ENCODE data around the gene EFCAB8. TPM values are rescaled to one million over a fixed set of nuclear protein-coding genes. Genes with fewer than 3 reads are reported as not detected.

Gene EFCAB8
- total RNA-seq, 1 experiment from 2014 or later: not detected

DNA sequence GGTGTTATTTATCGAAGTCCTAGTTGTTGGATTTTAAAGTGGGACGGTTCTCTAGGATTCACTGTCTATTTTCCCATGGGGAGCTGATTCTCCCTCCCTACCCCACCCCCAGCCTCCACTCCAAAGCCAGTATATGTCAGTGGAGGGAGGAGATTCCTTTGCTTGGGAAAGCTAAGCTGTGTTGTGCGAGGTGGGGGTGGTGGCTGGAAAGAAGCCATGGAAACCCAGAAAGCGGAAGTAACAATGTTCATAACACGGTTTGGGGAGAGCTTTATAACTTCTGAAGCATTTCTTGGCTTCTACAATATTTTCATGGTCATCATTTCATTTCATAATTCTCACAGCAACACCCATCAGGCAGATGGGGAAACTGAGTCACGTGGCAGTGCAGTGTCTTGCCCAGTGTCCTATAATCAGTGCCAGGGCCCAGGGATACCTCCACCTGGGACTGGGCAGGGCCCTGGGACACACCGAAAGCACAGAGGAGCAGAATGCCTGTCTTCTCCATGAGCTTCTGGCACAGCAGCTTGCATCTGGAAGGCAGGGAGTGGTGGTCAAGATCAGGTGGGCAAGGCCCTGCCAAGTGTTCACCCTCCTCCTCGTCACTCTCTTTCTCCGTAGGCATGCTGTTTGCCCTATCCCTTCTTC is 141.0 kb downstream of the EFCAB8 start:
- Histone ChIP-seq H3F3A (ENCODE audit: low read length, unreplicated experiment) (no peaks in the 10 kb centered on the region), H3K9me3 (ENCODE audit: low read length) (no peaks in the 10 kb centered on the region), H3K4me2 (ENCODE audit: low read length) (no peak overlapping the region), H3K79me2 (ENCODE audit: low read length) (no peaks in the 10 kb centered on the region), H3K4me1 (ENCODE audit: insufficient read depth, low read length) (no peaks in the 10 kb centered on the region), H3K27me3 (ENCODE audit: low read length) (peaks cover 19% of the 10 kb centered on the region; the same call in 1 of the 2 replicates), H3K36me3 (ENCODE audit: low read depth, low read length) (no peaks in the 10 kb centered on the region), H3K9ac (ENCODE audit: low read length) (no peak overlapping the region), H3K4me3 (ENCODE audit: low read length) (no peak overlapping the region), H3K27ac (ENCODE audit: low read length) (no peak overlapping the region), H3K9me2 (replicated peaks; ENCODE audit: low read length) (no peaks in the 10 kb centered on the region), H2AFZ (ENCODE audit: low read length) (no peak overlapping the region), H4K20me1 (ENCODE audit: low read length) (no peaks in the 10 kb centered on the region)
- CTCF ChIA-PET: no interaction called here
- DNase-seq (no peak), ATAC-seq (no peak)
- TF ChIP-seq CTCF (conservative IDR thresholded peaks at IDR 0.05; ENCODE audit: low read depth, low read length) (no peak), EZH2phosphoT487 (IDR thresholded peaks at IDR 0.05; ENCODE audit: borderline replicate concordance, low read length) (no peak), EZH2 (IDR thresholded peaks at IDR 0.05; ENCODE audit: low read length, unreplicated experiment) (no peak)
- BruUV-seq (replicated peaks): no TSS peak
- POLR2A ChIA-PET (ENCODE audit: unreplicated experiment): no interaction called here
- intact Hi-C loops (cut with micrococcal nuclease): no loop called here

DNA sequence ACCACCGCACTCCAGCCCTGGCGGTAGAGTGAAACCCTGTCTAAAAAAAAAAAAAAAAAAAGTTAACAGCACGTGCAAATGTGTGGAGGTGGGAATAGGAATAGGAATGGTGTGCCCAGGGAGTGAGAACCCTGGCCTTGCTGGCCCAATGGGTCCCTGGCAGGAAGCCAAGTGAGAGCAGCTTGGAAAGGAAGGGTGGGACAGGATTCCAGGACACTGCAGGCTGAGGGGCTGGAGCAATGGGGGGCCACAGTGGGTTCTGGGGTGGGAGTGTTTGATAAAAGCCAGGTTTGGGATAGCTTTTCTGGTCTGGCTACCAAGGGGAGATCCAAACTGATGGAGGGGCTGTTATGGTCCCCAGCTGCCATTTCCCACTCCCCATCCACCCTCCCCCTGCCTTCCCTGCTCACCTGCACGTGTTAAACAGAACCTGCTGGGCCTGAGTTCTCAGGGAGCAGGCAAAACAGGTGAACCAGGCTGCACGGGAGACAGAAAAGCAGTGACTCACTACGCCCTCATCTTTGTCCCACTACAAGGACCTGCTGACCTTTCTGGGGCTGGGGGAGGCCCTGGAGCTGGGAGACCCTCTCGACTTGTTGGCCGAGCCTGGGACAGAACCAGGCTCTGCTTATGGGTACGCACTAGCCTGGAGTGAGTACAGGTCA is 142.2 kb downstream of the EFCAB8 start:
- Histone ChIP-seq H3F3A (ENCODE audit: low read length, unreplicated experiment) (no peaks in the 10 kb centered on the region), H3K27me3 (ENCODE audit: low read length) (peaks cover 9% of the 10 kb centered on the region; the same call in 1 of the 2 replicates), H3K9me3 (ENCODE audit: low read length) (no peaks in the 10 kb centered on the region), H3K4me2 (ENCODE audit: low read length) (no peak overlapping the region), H3K9ac (ENCODE audit: low read length) (no peak overlapping the region), H3K4me1 (ENCODE audit: insufficient read depth, low read length) (no peaks in the 10 kb centered on the region), H4K20me1 (ENCODE audit: low read length) (no peaks in the 10 kb centered on the region), H3K9me2 (replicated peaks; ENCODE audit: low read length) (no peaks in the 10 kb centered on the region), H2AFZ (ENCODE audit: low read length) (no peak overlapping the region), H3K4me3 (ENCODE audit: low read length) (no peak overlapping the region), H3K79me2 (ENCODE audit: low read length) (no peaks in the 10 kb centered on the region), H3K36me3 (ENCODE audit: low read depth, low read length) (no peaks in the 10 kb centered on the region), H3K27ac (ENCODE audit: low read length) (no peak overlapping the region)
- no peak for ATAC-seq
- TF ChIP-seq EZH2 (IDR thresholded peaks at IDR 0.05; ENCODE audit: low read length, unreplicated experiment): no peak
- intact Hi-C loops (cut with micrococcal nuclease): no loop called here
- ChIA-PET POLR2A (ENCODE audit: unreplicated experiment) (no interaction called here), CTCF (no interaction called here)
- no peak for DNase-seq
- no TSS peak for BruUV-seq (replicated peaks)

DNA sequence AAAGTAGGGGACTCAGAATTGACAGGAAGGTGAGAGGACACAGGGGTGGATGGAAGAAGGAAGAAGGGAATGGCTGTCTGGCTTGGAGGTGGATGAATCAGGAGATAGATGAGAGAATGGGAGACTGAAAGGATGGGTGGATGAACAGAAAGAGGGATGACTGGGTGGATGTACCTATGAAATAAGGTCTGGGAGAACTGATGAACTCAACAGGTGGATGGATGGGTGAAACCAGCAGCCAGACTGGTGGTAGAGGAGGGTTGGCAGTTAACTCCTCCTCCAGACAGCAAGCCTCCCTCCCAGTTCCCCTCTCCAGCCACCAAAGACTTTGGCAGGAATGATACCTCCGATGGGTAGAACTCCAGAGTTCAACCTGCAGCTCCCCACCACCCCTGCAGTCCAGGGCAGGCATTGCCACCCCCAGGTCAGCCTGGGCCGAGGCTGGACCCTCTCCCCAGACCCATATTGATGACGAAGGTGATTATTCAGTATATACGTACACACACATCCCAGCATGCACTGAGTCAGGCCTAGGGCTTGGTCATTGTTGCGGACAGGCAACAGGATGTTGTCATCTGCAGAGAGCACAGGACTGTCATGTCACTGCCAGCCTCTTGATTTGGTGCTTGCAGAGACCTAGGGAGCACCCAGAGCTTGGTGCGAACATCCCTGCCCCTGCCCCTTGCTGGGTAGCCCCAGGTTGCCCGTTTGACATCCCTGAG is 143.5 kb downstream of the EFCAB8 start:
- no peak for ATAC-seq
- CTCF ChIA-PET: no interaction called here

More for the DNA sequence above, 143.5 kb downstream of the EFCAB8 start:
- DNase-seq: no peak
- Histone ChIP-seq H3K9ac (ENCODE audit: low read length) (no peak overlapping the region), H3K27me3 (ENCODE audit: low read length) (peaks cover under 1% of the 10 kb centered on the region; the same call in 1 of the 2 replicates), H3K36me3 (ENCODE audit: low read depth, low read length) (no peaks in the 10 kb centered on the region), H3K4me1 (ENCODE audit: insufficient read depth, low read length) (no peaks in the 10 kb centered on the region), H4K20me1 (ENCODE audit: low read length) (no peaks in the 10 kb centered on the region), H3K4me2 (ENCODE audit: low read length) (no peak overlapping the region), H3K79me2 (ENCODE audit: low read length) (no peaks in the 10 kb centered on the region), H3K9me2 (replicated peaks; ENCODE audit: low read length) (no peaks in the 10 kb centered on the region), H3K4me3 (ENCODE audit: low read length) (no peak overlapping the region), H3F3A (ENCODE audit: low read length, unreplicated experiment) (no peaks in the 10 kb centered on the region), H3K9me3 (ENCODE audit: low read length) (no peaks in the 10 kb centered on the region), H2AFZ (ENCODE audit: low read length) (no peak overlapping the region), H3K27ac (ENCODE audit: low read length) (no peak overlapping the region)
- BruUV-seq (replicated peaks): no TSS peak
- intact Hi-C loops (cut with micrococcal nuclease): no loop called here
- no peak for TF ChIP-seq EZH2 (IDR thresholded peaks at IDR 0.05; ENCODE audit: low read length, unreplicated experiment)
- no peak for TF ChIP-seq CTCF (conservative IDR thresholded peaks at IDR 0.05; ENCODE audit: low read depth, low read length)
- no peak for TF ChIP-seq EZH2phosphoT487 (IDR thresholded peaks at IDR 0.05; ENCODE audit: borderline replicate concordance, low read length)
- POLR2A ChIA-PET (ENCODE audit: unreplicated experiment): no interaction called here
